GM18511 (cell line): ENCODE results near the gene TMEM238L.
"Not testable (repeated sequence)": the region's sequence is repeated elsewhere in the genome, so short reads cannot be mapped to it uniquely, and the experiment has no call there.

Experiments
- ATAC-seq: cut with Tn5 transposase; IDR thresholded peaks from one replicate; pipeline ENCODE4 v1.9.1; 2021; ENCODE audit warnings: mild to moderate bottlenecking, moderate library complexity; ENCODE audit not compliant: unreplicated experiment

TMEM238L gene, protein sequence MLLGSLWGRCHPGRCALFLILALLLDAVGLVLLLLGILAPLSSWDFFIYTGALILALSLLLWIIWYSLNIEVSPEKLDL

GRCh38 chr17:10803830-10804475, at the start of gene TMEM238L:
Gene TMEM238L, minus strand, starts transcription at chr17:10804099. Its CDS starts 136 bp downstream, at chr17:10803963.
- ATAC-seq: no peak

GRCh38 chr17:10846636-10847035, 42.7 kb upstream of the TMEM238L start:
- not testable (repeated sequence) for ATAC-seq

GRCh38 chr17:10845388-10845751, 41.5 kb upstream of the TMEM238L start:
- no peak for ATAC-seq

GRCh38 chr17:10844621-10845387, 40.9 kb upstream of the TMEM238L start:
- ATAC-seq: peak; percentile 90

DNA sequence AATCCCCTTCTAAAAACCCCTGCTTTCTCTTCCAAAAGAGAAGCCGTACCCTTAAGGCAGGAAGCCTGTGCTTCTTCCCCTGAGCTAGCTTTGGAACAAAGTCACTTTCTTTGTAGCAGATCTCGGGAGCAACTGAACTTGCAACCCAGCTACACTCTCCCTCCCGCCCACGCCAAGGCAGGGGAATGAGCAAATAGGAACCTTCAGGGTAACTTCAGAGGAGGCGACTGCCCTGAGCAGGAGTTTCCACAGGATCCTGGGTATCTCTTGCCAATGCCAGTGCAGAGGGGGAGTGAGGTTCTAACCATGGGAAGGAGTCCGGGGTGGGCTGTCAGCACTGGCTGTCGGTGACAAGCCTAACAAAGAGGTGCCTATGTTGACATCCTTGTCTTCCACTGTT, 39.9 kb upstream of the TMEM238L start:
- no peak for ATAC-seq

DNA sequence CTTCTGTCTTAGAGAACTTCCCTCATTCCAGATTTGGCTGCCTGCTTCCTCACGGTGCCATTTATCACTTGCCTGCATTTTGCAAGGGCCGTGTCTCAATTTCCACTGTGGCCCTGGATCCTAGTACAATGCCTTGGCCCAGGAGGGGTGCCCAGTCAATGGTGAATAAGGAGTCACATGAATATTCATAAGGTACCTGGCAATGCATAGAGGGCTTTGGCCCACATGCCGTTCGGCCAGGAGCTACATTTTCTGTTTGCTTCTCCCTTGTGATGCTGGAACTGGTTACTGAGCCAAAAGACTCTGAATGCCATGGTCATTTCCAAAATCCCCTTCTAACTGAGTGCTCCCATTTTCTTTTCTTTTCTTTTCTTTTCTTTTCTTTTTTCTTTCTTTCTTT, 38.8 kb upstream of the TMEM238L start:
- ATAC-seq: no peak

- ATAC-seq: no peak
Observed at GRCh38 chr17:10838682-10839081, 34.8 kb upstream of the TMEM238L start.

GRCh38 chr17:10837921-10838320, 34.0 kb upstream of the TMEM238L start, which contains the start of gene PIRT:
Gene PIRT, minus strand, starts transcription at chr17:10838087. Its CDS starts 12,442 bp downstream, at chr17:10825645.
- ATAC-seq: no peak

- no peak for ATAC-seq
Observed at GRCh38 chr17:10836966-10837590, 33.2 kb upstream of the TMEM238L start.

- ATAC-seq: no peak
Observed at GRCh38 chr17:10836145-10836544, 32.2 kb upstream of the TMEM238L start.

- ATAC-seq: no peak
Observed at GRCh38 chr17:10831696-10832095, 27.8 kb upstream of the TMEM238L start.

GRCh38 chr17:10827898-10828552, 24.1 kb upstream of the TMEM238L start:
- ATAC-seq: no peak

DNA sequence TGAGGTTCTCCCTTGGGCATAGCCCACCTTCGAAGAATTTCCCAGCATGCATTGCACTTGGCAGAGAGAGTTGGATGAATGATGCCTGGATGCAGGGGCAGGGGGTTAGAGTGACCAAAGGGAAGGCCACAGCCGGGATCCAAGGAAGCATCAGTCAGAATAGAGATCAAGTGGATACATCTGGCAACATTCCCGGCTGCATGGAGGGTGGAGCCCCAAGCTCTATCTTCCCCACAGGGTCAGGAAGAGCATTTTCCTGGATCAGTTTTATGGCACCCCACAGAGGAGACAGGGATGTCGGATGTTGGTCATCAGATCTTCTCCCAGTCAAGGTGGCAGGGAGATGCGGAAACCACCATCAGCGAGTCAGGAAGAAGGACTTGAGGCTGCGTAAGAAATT, 21.0 kb upstream of the TMEM238L start:
- ATAC-seq: no peak

- ATAC-seq: no peak
Observed at GRCh38 chr17:10821770-10822169, 17.9 kb upstream of the TMEM238L start.

- ATAC-seq: no peak
Observed at GRCh38 chr17:10821054-10821453, 17.2 kb upstream of the TMEM238L start.

DNA sequence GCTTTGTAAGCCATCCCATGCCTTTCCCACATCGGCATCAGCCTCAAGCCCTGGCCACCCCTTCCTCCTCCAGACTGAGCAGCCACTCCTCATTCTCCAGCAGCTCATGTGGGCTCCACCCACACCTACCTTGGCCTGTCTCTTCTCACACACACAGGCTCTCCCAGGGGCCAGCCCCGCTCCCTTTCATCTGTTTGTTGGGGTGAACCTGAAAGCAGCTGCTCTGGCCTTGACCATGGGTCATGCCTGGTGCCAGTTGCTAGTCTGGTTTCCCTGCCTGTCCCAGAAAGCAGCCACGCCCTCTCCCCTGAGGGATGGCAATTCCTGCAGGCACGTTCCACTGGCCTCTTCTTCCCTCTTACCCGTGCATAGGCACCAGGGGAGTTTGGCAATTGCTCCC, 11.4 kb upstream of the TMEM238L start:
- ATAC-seq: no peak

GRCh38 chr17:10814075-10814474, 10.2 kb upstream of the TMEM238L start:
- no peak for ATAC-seq

- ATAC-seq: no peak
Observed at GRCh38 chr17:10812674-10813073, 8.8 kb upstream of the TMEM238L start.

DNA sequence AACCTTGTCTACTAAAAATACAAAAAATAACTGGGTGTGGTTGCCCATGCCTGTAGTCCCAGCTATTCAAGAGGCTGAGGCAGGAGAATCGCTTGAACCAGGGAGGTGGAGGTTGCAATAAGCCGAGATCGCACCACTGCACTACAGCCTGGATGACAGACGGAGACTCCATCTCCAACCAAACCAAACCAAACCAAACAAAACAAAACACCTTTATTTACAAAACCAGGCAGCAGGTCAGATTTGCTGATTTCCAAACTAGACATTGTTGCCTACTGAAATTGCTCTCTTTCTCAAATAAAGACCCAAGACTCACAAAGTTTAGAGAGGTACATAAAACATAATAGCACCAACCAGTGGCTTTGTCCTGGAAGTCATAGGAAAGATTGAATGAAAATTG, 5.7 kb upstream of the TMEM238L start:
- no peak for ATAC-seq

GRCh38 chr17:10807704-10808128, 3.8 kb upstream of the TMEM238L start:
- ATAC-seq: no peak

DNA sequence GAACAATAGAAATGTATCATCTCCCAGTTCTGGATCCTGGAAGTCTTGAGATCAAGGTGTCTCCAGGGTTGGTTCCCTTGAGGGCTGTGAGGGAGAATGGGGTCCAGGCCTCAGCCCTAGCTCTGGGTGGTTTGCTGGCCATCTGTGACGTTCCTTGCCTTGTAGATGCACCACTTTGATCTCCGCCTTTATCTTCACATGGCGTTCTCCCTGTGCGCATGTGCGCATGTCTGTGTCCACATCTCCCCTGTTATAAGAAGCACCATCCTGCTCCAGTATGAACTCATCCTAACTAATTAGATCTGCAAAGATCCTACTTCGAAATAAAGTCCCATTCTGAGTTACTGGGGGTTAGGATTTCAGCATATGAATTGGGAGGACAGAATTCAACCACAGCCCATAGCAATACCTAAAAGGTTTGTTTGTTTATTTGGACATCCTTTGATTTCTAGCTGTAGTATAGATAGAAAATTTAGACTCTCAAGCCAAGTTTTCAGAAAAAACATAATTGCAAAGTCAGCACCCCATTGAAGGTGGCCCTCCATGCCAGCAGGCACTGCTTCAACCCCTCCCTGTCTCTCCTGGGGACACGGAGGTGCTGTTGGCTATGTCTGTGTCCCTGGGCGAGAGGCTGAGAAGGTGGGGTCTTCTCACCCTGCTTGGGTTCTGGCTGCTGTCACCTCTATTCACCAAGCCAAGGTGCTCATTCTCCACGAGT, 2.8 kb upstream of the TMEM238L start:
- no peak for ATAC-seq
